ENCODE data around the gene FARP1.
"Not testable (repeated sequence)": the region's sequence is repeated elsewhere in the genome, so short reads cannot be mapped to it uniquely, and the experiment has no call there.

The FARP1 gene

DNA sequence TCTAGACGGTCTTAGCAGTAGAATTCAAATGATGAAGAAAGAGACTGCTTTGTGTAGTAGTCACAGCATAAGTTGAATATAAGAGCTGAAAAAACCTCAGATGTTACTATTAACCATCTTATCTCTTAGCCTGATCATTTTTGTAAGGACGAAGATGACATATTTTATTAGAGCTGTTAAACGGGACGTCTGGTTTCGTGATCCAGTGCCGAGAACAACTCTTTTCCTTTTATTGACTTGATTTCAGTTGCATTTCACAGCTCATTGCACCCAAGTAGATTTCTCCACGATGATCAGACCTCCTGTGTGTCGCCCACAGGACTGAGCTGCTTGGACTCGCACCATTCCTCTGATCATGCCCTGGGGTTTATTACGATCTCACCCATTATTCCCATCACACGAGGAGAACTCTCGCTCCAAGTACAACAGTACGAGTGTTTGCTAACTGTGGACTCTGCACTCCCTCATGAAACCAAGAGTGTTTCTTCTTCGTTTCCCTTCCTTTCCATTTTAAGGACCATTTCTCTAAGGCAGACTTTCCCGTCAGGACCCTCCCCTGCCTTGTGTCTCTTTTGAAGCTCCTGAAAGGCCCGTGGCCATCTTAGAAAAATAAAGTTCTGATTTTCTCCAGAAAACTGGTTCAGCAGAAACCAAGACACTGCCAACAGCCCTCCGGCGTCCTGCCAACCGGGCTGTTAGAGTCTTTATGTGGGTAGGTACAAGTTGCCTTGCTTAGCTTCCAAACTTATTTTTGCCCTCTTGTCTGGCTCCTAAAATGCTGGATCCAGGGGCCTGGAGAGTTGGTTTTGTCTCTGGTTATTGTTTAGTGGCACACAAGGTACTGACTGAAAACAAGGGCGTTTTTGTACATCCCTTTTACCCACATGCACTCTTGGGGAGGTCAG, 82.4 kb downstream of the FARP1 start:
- DNase-seq (ENCODE audit: low spot score): no peak

- no peak for DNase-seq (ENCODE audit: low spot score)
Observed at GRCh38 chr13:98226496-98226895, 83.6 kb downstream of the FARP1 start.

GRCh38 chr13:98228661-98229341, 85.9 kb downstream of the FARP1 start:
- no peak for DNase-seq (ENCODE audit: low spot score)

DNA sequence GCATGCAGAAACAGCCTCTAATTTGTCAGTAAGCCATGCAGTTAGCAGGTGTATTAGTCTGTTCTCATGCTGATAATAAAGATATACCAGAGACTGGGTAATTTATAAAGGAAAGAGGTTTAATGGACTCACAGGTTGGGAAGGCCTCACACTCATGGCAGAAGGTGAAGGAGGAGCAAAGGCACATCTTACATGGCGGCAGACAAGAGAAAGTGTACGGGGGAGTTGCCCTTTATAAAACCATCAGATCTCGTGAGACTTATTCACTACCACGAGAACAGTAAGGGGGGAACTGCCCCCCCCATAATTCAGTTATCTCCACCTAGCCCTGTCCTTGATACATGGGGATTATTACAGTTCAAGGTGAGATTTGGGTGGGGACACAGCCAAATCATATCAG, 87.9 kb downstream of the FARP1 start:
- DNase-seq (ENCODE audit: low spot score): not testable (repeated sequence)

- DNase-seq (ENCODE audit: low spot score): no peak
Observed at GRCh38 chr13:98232456-98232855, 89.6 kb downstream of the FARP1 start.

- no peak for DNase-seq (ENCODE audit: low spot score)
Observed at GRCh38 chr13:98233127-98233526, 90.2 kb downstream of the FARP1 start.

GRCh38 chr13:98234348-98234747, 91.5 kb downstream of the FARP1 start:
- no peak for DNase-seq (ENCODE audit: low spot score)

- no peak for DNase-seq (ENCODE audit: low spot score)
Observed at GRCh38 chr13:98236197-98236596, 93.3 kb downstream of the FARP1 start.

DNA sequence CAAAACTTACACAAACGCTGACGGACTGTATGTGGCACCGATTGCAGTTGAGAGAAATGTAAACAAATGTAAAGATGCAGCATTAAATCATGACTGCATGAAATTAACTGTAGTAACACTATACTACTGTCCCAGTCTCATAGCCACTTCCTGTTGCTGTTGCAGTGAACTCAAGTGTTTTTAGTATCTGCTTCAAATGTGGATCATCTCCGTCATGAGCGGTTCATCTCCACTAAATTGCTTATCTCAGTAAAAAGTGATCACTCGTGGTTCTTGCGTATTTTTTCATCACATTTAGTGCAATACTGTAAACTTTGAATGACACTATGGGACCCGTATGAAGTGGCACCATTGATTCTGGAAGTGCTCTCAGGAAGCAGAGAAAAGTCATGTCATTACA, 94.4 kb downstream of the FARP1 start:
- DNase-seq (ENCODE audit: low spot score): no peak

DNA sequence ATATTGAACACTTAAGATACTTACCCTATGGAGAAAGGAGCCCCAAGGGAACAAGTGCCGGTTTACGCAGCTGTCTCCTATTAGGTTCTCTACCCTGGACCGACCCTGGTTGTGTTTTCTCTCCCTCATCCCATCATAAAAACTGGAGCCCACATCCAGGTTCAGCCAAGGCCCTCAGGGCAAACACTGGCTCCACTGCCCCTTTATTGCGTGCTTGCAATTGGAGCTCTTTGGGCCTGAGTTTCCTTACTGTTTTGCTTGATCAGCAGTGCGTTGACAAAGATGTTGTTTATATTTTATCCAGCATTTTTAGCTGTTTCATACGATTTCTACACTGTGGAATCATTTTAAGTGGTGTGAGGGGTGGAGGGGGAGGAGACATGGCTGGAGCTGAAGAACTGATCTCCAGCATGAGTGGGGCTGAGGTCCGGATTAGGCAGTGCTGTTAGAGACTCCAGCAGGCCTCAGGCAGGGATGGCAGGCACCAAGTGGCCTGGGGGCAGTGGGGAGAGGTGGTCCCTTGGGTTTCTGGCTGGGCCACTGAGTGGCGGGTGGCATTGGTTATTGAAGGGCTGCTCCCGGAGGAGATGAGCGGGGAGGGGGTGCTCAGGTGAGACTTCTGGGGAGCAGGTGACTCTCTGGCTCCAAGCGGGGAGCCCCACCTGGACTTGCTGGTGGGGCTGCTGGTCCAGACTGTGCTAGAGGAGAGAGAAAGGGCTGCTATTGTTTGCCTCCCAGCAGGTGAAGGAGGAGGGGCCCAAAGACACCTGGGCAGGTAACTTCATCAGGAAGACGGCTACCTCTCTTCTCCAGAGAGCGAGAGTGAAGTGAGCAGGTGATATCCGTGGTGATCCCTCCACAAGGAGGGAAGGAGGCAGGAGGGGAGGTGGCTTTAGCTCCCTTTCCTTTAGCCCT, 96.5 kb downstream of the FARP1 start:
- DNase-seq (ENCODE audit: low spot score): no peak

DNA sequence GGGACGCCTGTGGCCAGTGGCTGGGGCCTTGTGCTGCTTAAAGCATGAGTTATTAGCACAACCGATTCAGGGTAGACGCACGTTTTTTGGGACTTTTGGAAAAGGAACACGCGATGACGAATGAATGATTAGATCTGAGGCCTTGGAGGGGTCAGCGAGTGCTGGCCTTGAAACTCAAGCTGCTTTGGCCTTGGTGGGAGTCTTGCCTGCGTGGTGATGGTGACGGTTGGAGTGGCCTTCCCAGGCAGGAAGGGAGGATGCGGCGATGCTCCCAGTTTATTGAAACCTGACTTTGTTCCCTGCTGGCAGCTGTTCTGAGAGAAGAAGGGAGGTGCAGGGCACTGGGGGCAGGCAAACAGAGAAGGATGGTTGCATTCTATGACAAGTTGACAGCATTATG, 97.2 kb downstream of the FARP1 start:
- DNase-seq (ENCODE audit: low spot score): no peak

GRCh38 chr13:98240974-98241373, 98.1 kb downstream of the FARP1 start:
- no peak for DNase-seq (ENCODE audit: low spot score)

- DNase-seq (ENCODE audit: low spot score): no peak
Observed at GRCh38 chr13:98241976-98242375, 99.1 kb downstream of the FARP1 start.

DNA sequence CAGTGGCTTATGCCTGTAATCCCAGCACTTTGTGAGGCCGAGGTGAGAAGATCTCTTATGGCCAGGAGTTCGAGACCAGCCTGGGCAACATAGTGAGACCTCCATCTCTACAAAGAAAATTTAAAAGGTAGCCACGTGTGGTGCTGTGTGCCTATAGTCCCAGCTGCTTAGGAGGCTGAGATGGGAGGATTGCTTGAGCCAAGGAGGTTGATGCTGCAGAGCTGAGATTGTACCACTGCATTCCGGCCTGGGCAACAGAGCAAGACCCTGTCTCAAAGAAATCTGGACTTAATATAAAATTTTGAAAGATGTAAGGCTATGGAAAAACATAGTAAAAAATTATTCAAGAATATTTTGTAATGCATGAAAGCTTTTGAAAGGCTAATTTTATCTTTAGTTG, 99.5 kb downstream of the FARP1 start:
- DNase-seq (ENCODE audit: low spot score): no peak

GRCh38 chr13:98243929-98244272, 101.0 kb downstream of the FARP1 start:
- no peak for DNase-seq (ENCODE audit: low spot score)

DNA sequence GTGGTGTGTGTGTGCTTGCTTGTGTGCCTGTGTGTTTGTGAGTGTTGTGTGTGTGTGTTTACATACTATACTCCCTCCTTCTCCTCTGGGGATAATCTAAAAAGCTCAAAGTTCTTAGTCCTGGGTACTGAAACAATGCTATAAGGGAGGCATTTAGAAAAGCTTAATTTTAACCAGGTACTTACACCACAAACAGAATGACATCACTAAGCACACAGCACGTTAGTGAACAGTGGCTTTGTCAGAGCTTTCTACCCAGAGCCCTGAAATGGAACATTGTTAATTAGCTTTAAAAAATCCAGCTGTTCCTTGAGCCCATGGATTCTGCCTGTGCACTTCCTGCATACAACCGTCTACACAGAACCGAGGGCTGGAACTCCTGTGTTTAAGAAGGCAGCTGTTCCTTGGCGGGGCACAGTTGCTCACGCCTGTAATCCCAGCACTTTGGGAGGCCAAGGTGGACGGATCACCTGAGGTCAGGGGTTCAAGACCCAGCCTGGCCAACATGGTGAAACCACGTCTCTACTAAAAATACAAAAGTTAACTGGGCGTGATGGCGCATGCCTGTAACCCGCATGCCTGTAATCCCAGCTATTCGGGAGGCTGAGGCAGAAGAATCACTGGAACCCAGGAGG, 103.8 kb downstream of the FARP1 start:
- no peak for DNase-seq (ENCODE audit: low spot score)

GRCh38 chr13:98251708-98252107, 108.8 kb downstream of the FARP1 start:
- DNase-seq (ENCODE audit: low spot score): no peak

DNA sequence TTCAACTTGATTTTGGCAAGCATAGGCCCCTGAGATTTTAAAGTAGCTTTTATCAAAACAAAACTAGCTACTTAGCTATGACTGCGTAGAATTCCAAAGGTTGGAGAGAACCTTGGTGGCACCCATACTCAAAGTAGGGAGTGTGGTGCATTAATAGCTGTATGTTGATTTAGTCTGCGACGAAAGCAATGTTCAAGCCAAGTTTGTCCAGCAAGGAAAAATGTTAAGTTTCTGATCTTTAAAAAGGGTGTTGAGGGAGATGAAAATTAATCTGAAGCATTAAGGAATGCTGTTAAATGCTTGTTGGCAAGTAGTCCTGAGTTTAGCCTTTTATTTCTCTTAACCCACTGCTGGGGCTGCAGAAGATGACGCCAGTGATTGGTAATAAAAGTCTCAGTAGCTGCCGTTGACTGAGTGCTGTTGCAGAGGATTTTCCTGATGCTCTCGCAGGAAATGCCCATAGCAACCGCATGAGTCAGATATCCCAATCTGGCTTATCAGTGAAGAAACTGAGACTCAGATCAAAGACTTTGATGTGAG, 110.1 kb downstream of the FARP1 start:
- DNase-seq (ENCODE audit: low spot score): no peak

DNA sequence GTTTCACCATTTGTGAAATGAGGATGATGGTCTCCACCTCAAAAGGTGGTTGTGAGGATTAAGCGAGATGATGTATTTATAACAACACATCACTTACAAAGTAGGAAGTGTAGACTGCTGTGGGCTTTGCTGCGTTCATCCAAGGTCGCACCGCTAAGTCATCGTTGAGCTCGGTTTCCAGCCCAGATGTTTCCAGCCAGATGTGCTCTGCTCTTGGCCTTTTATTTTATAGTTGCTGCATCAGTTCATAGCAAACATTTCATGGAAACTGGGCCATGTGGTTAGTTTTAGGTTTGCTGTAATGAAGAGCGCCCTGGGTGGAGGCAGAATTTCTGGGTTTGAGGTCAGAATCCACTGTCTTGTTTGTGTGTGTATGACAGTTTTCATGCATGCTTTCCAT, 110.6 kb downstream of the FARP1 start:
- DNase-seq (ENCODE audit: low spot score): no peak

DNA sequence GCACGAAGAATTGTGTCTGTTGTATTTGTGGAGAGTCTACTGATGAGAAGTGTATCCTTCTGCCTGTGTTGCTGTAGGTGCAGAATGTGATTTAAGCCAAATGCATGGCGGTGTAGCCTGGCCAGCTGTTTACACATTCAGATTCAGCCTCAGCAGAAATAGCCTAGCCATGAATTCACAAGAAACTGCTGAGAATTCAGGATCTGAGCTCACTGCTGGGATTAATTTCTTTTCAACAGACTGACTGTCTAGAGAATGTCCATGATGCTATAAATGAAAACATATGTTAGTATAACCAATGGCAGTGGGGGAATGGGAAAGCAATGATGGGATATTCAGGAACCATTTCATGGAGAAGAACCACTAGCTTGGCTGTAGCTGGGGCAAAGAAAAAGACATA, 111.6 kb downstream of the FARP1 start:
- DNase-seq (ENCODE audit: low spot score): no peak

DNA sequence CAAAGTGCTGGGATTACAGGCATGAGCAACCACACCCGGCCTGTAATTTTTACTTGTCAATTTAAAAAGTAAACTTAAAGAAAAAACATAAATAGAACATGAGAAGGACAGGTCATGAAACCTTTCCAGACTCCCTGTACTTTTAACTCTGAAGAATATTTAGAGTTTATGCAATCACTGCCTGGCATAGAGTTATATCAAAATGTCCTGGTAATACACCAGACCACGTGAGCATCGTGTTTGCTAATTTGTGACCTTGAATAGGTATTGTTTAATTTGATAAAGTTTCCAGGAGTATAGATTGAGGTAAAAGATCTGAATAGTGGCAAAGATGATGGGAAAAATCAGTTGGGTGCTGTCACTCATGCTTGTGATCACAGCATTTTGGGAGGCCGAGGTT, 115.3 kb downstream of the FARP1 start:
- DNase-seq (ENCODE audit: low spot score): no peak
